ENCODE measurements around the gene TMEM117. TPM values are rescaled to one million over a fixed set of nuclear protein-coding genes. Genes with fewer than 3 reads are reported as not detected.

Gene TMEM117
- total and polyA plus RNA-seq, 2 donors (not counting 3 experiments of a cell fraction or from before 2014, with no cell fraction given) = 1.2 to 3.8 TPM

GRCh38 chr12:44367916-44368315, 532.0 kb downstream of the TMEM117 start:
- Histone ChIP-seq H3K9me1 (replicated peaks; ENCODE audit: control insufficient read depth, extremely low read depth, insufficient read depth, low read length) (no peaks in the 10 kb centered on the region), H3K36me3 (ENCODE audit: control insufficient read depth in 2 of 2, extremely low read depth in 1 of 2, insufficient read depth in 2 of 2, low read length in 2 of 2) (no peaks in the 10 kb centered on the region), H3K9me3 (replicated peaks; ENCODE audit: control insufficient read depth, insufficient read depth, low read length) (no peaks in the 10 kb centered on the region), H3K27ac (ENCODE audit: insufficient read depth, low read depth, low read length) (no peak overlapping the region), H4K20me1 (replicated peaks; ENCODE audit: control insufficient read depth, extremely low read depth, insufficient read depth, low read length) (no peaks in the 10 kb centered on the region), H3K79me2 (ENCODE audit: control insufficient read depth, insufficient read depth, low read length) (no peaks in the 10 kb centered on the region), H3K4me1 (ENCODE audit: control insufficient read depth, extremely low read depth, insufficient read depth, low read length) (no peaks in the 10 kb centered on the region), H3K4me3 (replicated peaks in 1 of 3; ENCODE audit: insufficient read depth in 1 of 3, low read depth in 1 of 3, low read length in 3 of 3) (no peak overlapping the region), H2AFZ (ENCODE audit: low read depth, low read length) (no peak overlapping the region), H3K27me3 (ENCODE audit: control insufficient read depth in 2 of 2, insufficient read depth in 2 of 2, low read length in 2 of 2) (no peaks in the 10 kb centered on the region), H3K4me2 (ENCODE audit: insufficient read depth, low read length) (no peak overlapping the region), H3K9ac (replicated peaks; ENCODE audit: extremely low read depth, insufficient read depth, low read length) (no peak overlapping the region)
- BruUV-seq (replicated peaks) = no TSS peak
- intact Hi-C loops (cut with micrococcal nuclease) = no loop called here
- no peak for TF ChIP-seq JUN (IDR thresholded peaks at IDR 0.05; ENCODE audit: borderline replicate concordance, insufficient read depth, insufficient read length, low read depth)
- no peak for TF ChIP-seq POLR2A (IDR thresholded peaks at IDR 0.05; ENCODE audit: low read depth, low read length)
- TF ChIP-seq CTCF (IDR thresholded peaks at IDR 0.05; ENCODE audit: extremely low read depth in 1 of 2, insufficient read depth in 1 of 2, low read depth in 1 of 2, low read length in 2 of 2) = no peak
- no peak for TF ChIP-seq MAX (IDR thresholded peaks at IDR 0.05; ENCODE audit: insufficient read depth, insufficient read length)
- CTCF ChIA-PET = no interaction called here
- POLR2A ChIA-PET = no interaction called here
- FAIRE-seq (no peak), DNase-seq (ENCODE audit: low read depth, low spot score) (no peak)
- dilution Hi-C loops (cut with MboI; ENCODE audit: extremely low pct_ligation_motif_present, low sequenced_read_pairs) = no loop called here

GRCh38 chr12:44369998-44370397, 534.1 kb downstream of the TMEM117 start:
- Histone ChIP-seq H3K79me2 (ENCODE audit: control insufficient read depth, insufficient read depth, low read length) (no peaks in the 10 kb centered on the region), H3K4me1 (ENCODE audit: control insufficient read depth, extremely low read depth, insufficient read depth, low read length) (no peaks in the 10 kb centered on the region), H2AFZ (ENCODE audit: low read depth, low read length) (no peak overlapping the region), H3K9me1 (replicated peaks; ENCODE audit: control insufficient read depth, extremely low read depth, insufficient read depth, low read length) (no peaks in the 10 kb centered on the region), H3K9me3 (replicated peaks; ENCODE audit: control insufficient read depth, insufficient read depth, low read length) (no peaks in the 10 kb centered on the region), H3K9ac (replicated peaks; ENCODE audit: extremely low read depth, insufficient read depth, low read length) (no peak overlapping the region), H3K27ac (ENCODE audit: insufficient read depth, low read depth, low read length) (no peak overlapping the region), H3K4me2 (ENCODE audit: insufficient read depth, low read length) (no peak overlapping the region), H3K27me3 (ENCODE audit: control insufficient read depth in 2 of 2, insufficient read depth in 2 of 2, low read length in 2 of 2) (no peaks in the 10 kb centered on the region), H4K20me1 (replicated peaks; ENCODE audit: control insufficient read depth, extremely low read depth, insufficient read depth, low read length) (no peaks in the 10 kb centered on the region), H3K36me3 (ENCODE audit: control insufficient read depth in 2 of 2, extremely low read depth in 1 of 2, insufficient read depth in 2 of 2, low read length in 2 of 2) (no peaks in the 10 kb centered on the region), H3K4me3 (replicated peaks in 1 of 3; ENCODE audit: insufficient read depth in 1 of 3, low read depth in 1 of 3, low read length in 3 of 3) (no peak overlapping the region)
- CTCF ChIA-PET = no interaction called here
- no TSS peak for BruUV-seq (replicated peaks)
- no peak for TF ChIP-seq MYC (IDR thresholded peaks at IDR 0.05; ENCODE audit: low read depth, low read length)
- no peak for TF ChIP-seq CTCF (IDR thresholded peaks at IDR 0.05; ENCODE audit: extremely low read depth in 1 of 2, insufficient read depth in 1 of 2, low read depth in 1 of 2, low read length in 2 of 2)
- no peak for TF ChIP-seq MAX (IDR thresholded peaks at IDR 0.05; ENCODE audit: insufficient read depth, insufficient read length)
- TF ChIP-seq FOS (IDR thresholded peaks at IDR 0.05; ENCODE audit: borderline replicate concordance, insufficient read depth, low read length) = no peak
- no peak for TF ChIP-seq POLR2AphosphoS5 (IDR thresholded peaks at IDR 0.05; ENCODE audit: insufficient read depth, low read depth, low read length)
- TF ChIP-seq GATA2 (IDR thresholded peaks at IDR 0.05; ENCODE audit: insufficient read depth, insufficient read length, low read depth, low read length) = no peak
- no peak for TF ChIP-seq EZH2 (IDR thresholded peaks at IDR 0.05; ENCODE audit: borderline replicate concordance, low read depth, low read length, severe bottlenecking)
- TF ChIP-seq JUN (IDR thresholded peaks at IDR 0.05; ENCODE audit: borderline replicate concordance, insufficient read depth, insufficient read length, low read depth) = no peak
- no peak for TF ChIP-seq POLR2A (IDR thresholded peaks at IDR 0.05; ENCODE audit: low read depth, low read length)
- FAIRE-seq (no peak), DNase-seq (ENCODE audit: low read depth, low spot score) (no peak)
- dilution Hi-C loops (cut with MboI; ENCODE audit: extremely low pct_ligation_motif_present, low sequenced_read_pairs) (no loop called here), intact Hi-C loops (cut with micrococcal nuclease) (no loop called here)
- POLR2A ChIA-PET = no interaction called here

All from endothelial cell of umbilical vein (primary cell).